Stimulated activated memory B cell treated with anti-CD40 and anti-IgM and Interleukin-4, amounts not matched to agents 10 μg/mL and 1 μg/mL and 100 μg/mL, for 72 hours (primary cell): ENCODE results near the gene DGCR8.
A peak's percentile ranks its signal among the peaks of the same experiment; 100 is the strongest.

Source experiments
- ATAC-seq: fragments of 150-1000 bp; cut with Tn5 transposase; 2 replicates; pipeline ENCODE4 v1.10.0; 2021
- H3K27ac Mint-ChIP-seq: one replicate; pipeline ENCODE4 v1.8.0; 2022; ENCODE audit warnings: mild to moderate bottlenecking, mixed read lengths
- H3K27me3 Mint-ChIP-seq: one replicate; pipeline ENCODE4 v1.8.0; 2022; ENCODE audit warnings: mixed read lengths
- H3K36me3 Mint-ChIP-seq: one replicate; pipeline ENCODE4 v1.8.0; 2022; ENCODE audit warnings: mixed read lengths
- H3K4me1 Mint-ChIP-seq: one replicate; pipeline ENCODE4 v1.8.0; 2022; ENCODE audit warnings: mixed read lengths
- H3K4me3 Mint-ChIP-seq: one replicate; pipeline ENCODE4 v1.8.0; 2022; ENCODE audit warnings: mild to moderate bottlenecking, moderate library complexity, mixed read lengths
- H3K9me3 Mint-ChIP-seq: one replicate; pipeline ENCODE4 v1.8.0; 2022; ENCODE audit warnings: mixed read lengths

The DGCR8 gene

DNA sequence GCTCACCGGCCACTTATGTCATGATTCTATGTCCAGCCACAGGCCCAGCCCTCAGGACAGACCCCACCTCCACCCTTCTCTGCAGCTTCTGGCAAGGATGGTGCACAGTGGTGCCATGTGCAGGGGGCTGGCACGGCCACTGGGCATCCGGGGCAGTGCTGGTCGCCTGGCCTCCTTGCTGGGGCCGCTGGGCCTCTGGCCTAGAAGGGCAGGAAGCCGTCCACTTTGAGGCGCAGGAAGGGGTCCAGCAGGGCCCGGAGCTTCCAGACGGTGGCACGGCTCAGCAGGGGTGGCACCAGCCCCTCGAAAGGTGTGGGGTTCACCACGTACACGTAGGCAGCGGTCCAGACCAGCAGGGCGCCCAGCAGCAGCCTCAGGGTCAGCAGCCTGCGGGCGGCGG lies 68.4 kb downstream of the DGCR8 start:
- no peaks in the 10 kb centered on the region for H3K27me3 Mint-ChIP-seq
- H3K9me3 Mint-ChIP-seq: no peaks in the 10 kb centered on the region
- H3K36me3 Mint-ChIP-seq: peaks cover 22% of the 10 kb centered on the region
- no peak overlapping the region for H3K27ac Mint-ChIP-seq
- ATAC-seq: no peak
- peaks cover 8% of the 10 kb centered on the region for H3K4me1 Mint-ChIP-seq
- no peak overlapping the region for H3K4me3 Mint-ChIP-seq

DNA sequence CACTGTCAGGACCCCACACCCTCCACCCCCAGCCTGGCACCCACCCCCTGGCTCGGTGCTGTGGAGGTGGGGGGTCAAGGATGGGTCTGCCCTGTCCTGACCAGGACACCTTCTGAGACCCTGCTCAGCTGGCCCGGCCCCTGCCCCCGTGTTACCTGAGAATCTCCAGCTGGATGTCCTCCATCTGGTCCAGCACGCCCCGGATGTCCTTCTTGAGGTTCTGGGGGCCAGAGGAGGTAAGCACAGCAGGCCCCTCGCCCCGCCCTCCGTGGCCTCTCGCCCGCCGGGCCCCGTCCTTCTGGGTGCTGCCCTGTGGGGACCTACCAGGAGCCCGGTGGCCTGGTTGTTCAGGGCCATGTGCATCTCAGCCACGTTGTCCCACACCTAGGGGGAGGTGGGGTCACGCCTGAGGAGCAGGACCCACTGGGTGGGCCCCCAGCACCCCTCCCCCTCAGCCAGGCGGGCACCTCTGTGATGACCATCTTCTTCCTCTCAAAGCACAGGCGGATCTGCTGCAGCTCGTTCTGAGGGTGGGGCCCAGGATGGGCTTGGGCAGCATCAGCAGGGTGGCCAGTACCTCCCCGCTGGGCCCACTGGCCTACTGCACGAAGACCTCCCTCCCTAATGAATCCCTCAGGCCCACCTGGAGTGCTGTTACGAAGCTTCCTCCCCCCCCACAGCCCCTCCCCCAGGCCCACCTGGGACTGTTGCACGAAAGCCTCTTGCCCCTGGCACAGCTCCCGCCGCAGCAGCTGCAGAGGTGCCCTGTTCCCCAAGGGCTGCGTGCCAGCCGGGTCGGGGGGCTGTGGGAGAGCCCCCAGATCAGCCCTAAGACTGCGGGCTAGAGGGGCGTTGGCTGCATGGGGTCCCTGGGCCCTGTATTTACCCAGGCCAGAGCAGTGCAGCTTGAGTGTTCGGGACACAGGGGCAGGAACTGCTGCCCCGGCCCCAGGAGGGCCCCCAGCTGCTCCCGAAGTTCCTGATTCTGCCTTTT lies 69.5 kb downstream of the DGCR8 start:
- H3K36me3 Mint-ChIP-seq: peaks cover 11% of the 10 kb centered on the region
- ATAC-seq: no peak
- peaks cover 8% of the 10 kb centered on the region for H3K4me1 Mint-ChIP-seq
- no peak overlapping the region for H3K4me3 Mint-ChIP-seq
- no peak overlapping the region for H3K27ac Mint-ChIP-seq
- H3K9me3 Mint-ChIP-seq: no peaks in the 10 kb centered on the region
- H3K27me3 Mint-ChIP-seq: peaks cover 11% of the 10 kb centered on the region

DNA sequence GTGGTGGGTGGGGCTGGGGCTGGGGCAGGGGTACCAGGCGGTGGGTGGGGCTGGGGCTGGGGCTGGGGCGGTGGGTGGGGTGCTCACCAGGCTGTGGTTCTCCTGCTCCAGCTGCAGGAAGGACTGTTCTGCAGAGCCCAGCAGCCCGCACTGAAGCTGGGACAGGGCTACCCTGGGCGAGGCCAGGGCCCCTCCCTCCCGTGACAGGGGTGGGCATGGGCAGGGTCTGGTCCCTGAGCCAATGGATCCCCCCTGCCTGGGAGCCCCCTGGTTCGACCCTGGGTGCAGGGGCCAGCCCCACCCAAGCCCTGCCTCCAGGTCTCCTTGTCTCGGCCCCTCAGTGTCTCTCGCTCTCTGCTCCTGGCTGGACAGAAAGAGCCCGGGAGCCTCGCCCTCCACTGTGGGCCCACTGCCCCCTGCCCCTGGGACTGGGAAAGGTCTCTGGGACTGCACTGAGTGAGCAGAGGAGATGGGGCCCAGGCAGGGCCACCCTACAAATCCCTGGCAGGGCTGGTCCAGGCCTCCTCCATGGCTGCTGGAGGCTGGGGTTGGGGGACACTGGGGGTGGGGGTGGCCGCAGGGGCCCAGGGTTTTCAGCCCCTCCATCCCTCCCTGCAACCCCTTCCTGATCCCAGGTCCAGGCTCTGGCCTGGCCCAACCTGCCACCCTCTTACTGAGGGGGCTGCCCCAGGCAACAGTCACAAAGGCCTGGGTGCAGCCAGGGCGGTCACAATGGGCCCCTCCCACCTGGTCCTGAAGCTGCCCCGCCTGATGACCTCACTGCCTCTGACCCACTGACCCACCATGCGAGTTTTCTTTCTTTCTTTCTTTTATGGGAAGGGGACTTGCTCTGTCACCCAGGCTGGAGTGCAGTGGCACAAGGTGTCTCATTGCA lies 70.6 kb downstream of the DGCR8 start, which contains the start of gene CCDC188:
TSS of gene CCDC188 (minus strand) at position 675 of the 895 bp plus-strand sequence. CDS start at position 606, 69 bp downstream.
- Mint-ChIP-seq H3K4me3 (no peak within 1 kb of the TSS), H3K36me3 (peaks cover 3% of the 10 kb centered on the region), H3K4me1 (peaks cover 8% of the 10 kb centered on the region), H3K27me3 (peaks cover 16% of the 10 kb centered on the region), H3K27ac (no peak within 1 kb of the TSS), H3K9me3 (no peaks in the 10 kb centered on the region)
- ATAC-seq: no peak

DNA sequence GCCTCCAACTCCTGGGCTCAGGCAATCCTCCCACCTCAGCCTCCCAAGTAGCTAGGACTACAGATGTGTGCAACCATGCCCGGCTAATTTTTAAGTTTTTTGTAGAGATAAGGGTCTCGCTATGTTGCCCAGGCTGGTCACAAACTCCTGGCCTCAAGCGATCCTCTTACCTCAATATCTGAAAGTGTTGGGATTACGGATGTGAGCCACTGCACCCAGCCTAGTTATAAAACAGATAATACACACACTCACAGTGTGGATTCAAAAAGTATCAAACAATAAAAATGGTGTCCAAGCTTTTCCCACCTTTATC lies 71.2 kb downstream of the DGCR8 start:
- H3K36me3 Mint-ChIP-seq: no peaks in the 10 kb centered on the region
- peaks cover 6% of the 10 kb centered on the region for H3K4me1 Mint-ChIP-seq
- peaks cover 20% of the 10 kb centered on the region for H3K27me3 Mint-ChIP-seq
- H3K9me3 Mint-ChIP-seq: no peaks in the 10 kb centered on the region
- H3K27ac Mint-ChIP-seq: no peak overlapping the region
- no peak for ATAC-seq
- no peak overlapping the region for H3K4me3 Mint-ChIP-seq

DNA sequence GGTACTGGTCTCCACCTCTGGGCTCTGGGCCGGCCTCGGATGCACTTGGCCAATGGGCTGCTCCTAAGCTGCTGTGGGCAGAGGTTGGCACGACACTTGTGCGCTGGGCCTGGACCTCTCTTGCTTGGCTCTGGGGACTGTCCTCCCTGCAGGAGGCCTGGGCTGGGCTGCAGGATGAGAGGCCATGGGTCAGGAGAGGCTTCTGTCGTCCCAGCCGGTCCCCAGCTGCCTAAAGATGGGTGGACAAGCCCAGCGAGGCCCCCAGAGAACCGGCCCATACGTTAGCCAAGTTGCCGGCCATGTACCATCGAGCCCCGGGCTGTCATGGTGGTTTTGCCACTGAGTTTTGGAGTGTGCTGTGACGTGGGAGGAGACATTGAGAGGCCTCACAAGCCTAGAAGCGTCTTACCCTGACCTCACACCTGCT lies 72.4 kb downstream of the DGCR8 start:
- no peaks in the 10 kb centered on the region for H3K36me3 Mint-ChIP-seq
- no peak overlapping the region for H3K4me3 Mint-ChIP-seq
- H3K27ac Mint-ChIP-seq: no peak overlapping the region
- ATAC-seq: no peak
- H3K9me3 Mint-ChIP-seq: no peaks in the 10 kb centered on the region
- peaks cover 33% of the 10 kb centered on the region for H3K27me3 Mint-ChIP-seq
- H3K4me1 Mint-ChIP-seq: peaks cover 7% of the 10 kb centered on the region

DNA sequence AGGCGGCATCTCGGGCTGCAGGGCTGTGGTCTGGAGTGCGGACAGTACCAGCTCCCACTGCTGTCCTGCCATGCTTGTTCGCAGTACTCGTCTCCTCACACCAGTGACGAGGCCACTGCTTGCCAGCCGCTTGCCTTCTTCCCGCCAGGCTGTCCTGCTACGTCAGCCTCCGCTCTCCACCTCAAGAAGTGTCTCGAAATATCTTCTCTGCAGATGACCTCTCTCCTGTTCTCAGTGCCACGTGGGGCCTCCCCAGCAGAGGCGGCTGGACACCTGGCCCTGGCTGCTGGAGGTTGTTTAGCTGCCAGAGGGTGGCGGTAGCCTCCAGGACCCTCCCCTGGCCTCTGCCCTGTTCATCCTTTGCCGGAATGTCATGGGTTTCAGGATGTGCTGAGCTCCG lies 73.9 kb downstream of the DGCR8 start:
- no peak overlapping the region for H3K4me3 Mint-ChIP-seq
- no peak overlapping the region for H3K27ac Mint-ChIP-seq
- H3K4me1 Mint-ChIP-seq: peaks cover 7% of the 10 kb centered on the region
- H3K9me3 Mint-ChIP-seq: no peaks in the 10 kb centered on the region
- H3K27me3 Mint-ChIP-seq: peaks cover 48% of the 10 kb centered on the region
- no peaks in the 10 kb centered on the region for H3K36me3 Mint-ChIP-seq
- no peak for ATAC-seq

DNA sequence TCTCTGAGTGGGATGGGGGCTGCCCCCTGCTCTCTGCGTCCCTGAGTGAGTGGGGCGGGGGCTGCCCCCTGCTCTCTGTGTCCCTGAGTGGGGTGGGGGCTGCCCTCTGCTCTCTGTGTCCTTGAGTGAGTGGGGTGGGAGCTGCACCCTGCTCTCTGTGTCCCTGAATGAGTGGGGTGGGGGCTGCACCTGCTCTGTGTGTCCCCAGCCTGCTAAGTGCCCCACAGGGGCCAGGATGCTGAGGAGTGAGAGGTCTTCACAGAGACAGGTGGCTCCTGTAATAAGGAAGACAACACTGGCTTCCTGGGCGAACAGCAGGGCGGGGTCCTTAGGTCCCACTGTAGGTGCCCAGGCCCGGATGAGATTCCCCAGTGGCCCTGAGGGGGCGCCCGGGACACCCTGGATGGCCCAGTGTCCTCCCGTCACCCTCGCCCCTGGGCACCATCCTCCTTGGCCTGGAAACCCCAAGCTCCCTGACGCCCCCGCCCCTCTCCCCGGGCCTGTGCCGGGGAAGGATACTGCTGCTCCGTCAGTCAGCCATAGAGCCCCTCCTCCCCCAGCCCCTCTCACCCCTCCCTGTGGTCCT lies 74.7 kb downstream of the DGCR8 start:
- H3K36me3 Mint-ChIP-seq: no peaks in the 10 kb centered on the region
- ATAC-seq: no peak
- H3K27ac Mint-ChIP-seq: no peak overlapping the region
- peaks cover 7% of the 10 kb centered on the region for H3K4me1 Mint-ChIP-seq
- H3K4me3 Mint-ChIP-seq: no peak overlapping the region
- H3K9me3 Mint-ChIP-seq: no peaks in the 10 kb centered on the region
- H3K27me3 Mint-ChIP-seq: peaks cover 55% of the 10 kb centered on the region

DNA sequence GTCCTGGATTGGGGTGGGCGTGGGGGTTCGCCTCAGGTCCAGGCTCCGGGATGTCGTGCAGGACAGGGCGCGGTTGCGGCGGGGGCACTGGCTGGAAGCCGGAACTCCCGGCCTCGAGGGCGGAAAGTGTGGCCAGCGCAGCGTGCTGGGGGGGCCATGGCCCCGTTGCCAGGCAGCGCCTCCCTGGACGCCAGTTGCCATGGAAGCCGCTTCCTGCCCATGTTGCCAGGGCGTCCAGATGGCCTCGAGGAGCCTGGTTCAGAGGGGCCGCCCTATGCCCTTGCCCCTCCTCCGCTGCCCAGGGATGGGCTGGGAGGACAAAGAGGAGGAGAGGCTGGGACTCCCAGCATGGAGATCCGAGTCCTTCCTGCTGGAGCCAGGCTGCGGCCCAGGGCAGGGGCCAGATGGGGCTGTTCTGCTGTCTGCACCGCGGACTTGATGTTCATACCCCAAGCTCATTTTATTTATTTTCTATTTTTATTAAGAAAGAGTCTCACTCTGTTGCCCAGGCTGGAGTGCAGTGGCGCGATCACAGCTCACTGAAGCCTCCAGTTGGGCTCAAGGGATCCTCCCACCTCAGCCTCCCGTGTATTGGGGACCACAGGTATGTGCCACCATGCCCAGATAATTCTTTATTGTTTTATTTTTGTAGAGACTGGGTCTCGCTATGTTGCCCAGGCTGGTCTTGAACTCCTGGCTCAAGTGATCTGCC lies 75.4 kb downstream of the DGCR8 start:
- no peak overlapping the region for H3K27ac Mint-ChIP-seq
- H3K27me3 Mint-ChIP-seq: peaks cover 63% of the 10 kb centered on the region
- H3K4me1 Mint-ChIP-seq: peaks cover 7% of the 10 kb centered on the region
- no peaks in the 10 kb centered on the region for H3K36me3 Mint-ChIP-seq
- ATAC-seq: no peak
- H3K9me3 Mint-ChIP-seq: no peaks in the 10 kb centered on the region
- H3K4me3 Mint-ChIP-seq: no peak overlapping the region

DNA sequence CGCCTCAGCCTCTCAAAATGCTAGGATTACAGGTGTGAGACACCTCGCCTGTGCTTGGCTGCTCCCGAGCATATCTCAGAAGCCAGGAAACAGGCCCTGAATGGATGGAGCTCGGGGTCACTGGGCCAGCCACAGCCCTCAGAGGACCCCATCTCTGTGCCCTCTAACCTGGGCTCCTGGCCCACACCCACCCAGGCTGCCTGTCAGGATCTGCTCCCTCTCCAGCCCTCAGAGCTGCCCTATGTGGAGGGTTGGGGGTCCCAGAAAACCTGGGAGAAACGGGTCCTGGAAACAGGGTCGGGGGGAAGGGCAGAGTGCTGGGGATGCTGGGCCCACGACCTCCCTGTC lies 76.0 kb downstream of the DGCR8 start:
- Mint-ChIP-seq H3K27me3 (peaks cover 64% of the 10 kb centered on the region), H3K9me3 (no peaks in the 10 kb centered on the region), H3K4me1 (peaks cover 7% of the 10 kb centered on the region), H3K27ac (no peak overlapping the region), H3K4me3 (no peak overlapping the region), H3K36me3 (no peaks in the 10 kb centered on the region)
- ATAC-seq: no peak

DNA sequence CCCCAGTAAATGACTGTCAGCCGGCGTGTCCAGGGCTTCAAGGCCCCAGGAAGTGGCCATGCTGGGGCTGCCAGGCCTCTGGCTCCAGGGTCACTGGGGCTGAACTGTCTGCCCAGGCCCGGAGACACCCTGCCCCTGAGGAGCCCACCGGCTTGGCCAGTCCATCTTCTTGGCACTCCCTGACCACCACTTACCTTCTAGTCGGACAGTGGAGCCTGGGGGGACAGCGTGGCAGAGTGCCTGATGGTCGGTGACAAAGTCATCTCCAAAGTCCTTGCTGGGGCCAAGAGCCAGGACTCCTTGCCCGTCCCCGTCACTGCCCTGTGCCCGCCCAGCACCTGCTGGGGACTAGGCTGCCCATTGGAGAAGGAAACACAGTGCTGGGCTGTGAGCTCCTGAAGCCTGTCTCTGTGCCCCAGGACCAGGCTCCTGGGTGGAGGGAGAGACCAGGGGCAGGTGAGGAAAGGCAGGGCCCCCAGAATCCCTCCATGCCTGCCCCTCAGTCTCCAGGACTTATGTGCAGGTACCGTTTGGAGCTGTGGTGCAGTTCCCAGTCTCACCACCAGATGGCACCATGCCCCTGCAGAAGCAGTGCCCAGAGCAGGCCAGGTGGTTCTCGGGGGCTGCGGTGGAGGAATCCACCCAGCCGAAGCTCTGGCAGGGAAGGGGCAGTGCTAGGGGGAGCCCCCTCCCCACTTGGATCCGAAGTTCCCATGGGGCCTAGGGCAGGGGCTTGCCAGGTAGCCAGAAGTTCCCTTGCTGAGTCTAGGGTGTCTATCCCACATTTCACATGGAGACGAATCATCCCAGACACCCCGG lies 76.8 kb downstream of the DGCR8 start:
- Mint-ChIP-seq H3K9me3 (peaks cover under 1% of the 10 kb centered on the region), H3K4me1 (peaks cover 7% of the 10 kb centered on the region), H3K4me3 (no peak overlapping the region), H3K36me3 (no peaks in the 10 kb centered on the region), H3K27ac (no peak overlapping the region), H3K27me3 (peaks cover 64% of the 10 kb centered on the region)
- peak; percentile 72 for ATAC-seq

DNA sequence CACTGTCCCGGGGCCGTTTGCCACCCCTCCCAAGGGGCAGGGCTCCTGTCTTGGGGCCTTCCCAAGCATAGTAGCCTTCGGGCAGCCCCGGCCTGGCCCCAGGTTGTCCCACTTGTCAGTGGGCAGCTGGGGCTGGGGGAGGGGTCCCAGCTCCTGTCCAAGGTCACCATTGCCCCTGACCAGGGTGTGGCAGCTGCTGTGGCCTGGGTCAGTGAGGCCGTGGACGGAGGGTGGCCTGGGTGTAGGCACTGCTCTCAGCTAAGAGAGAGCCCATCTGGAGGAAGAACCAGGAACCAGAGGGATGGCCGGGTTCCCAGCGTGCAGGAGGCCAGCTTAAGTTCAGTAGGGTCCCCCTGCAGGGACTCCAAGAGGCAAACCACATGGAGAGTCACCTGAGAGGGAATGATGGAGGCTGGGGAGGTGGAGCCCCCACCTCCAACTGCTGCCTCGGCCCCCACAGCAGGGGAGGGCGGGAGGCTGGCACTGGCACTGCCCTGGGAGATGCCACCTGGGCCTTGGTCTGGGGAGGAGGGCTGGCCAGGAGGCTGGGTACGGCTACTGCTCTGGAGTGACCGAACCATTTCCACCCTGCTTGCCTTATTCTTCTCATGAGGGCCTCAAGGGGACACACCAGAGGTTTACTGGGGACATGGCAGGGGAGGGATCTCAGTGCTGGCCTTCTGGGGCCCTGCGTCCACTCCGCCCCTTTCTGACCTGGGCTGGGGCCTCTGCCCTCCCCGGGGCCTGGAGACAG lies 77.6 kb downstream of the DGCR8 start:
- Mint-ChIP-seq H3K4me3 (no peak overlapping the region), H3K9me3 (peaks cover 6% of the 10 kb centered on the region), H3K4me1 (peaks cover 7% of the 10 kb centered on the region), H3K27ac (no peak overlapping the region), H3K27me3 (peaks cover 64% of the 10 kb centered on the region), H3K36me3 (no peaks in the 10 kb centered on the region)
- ATAC-seq: no peak

DNA sequence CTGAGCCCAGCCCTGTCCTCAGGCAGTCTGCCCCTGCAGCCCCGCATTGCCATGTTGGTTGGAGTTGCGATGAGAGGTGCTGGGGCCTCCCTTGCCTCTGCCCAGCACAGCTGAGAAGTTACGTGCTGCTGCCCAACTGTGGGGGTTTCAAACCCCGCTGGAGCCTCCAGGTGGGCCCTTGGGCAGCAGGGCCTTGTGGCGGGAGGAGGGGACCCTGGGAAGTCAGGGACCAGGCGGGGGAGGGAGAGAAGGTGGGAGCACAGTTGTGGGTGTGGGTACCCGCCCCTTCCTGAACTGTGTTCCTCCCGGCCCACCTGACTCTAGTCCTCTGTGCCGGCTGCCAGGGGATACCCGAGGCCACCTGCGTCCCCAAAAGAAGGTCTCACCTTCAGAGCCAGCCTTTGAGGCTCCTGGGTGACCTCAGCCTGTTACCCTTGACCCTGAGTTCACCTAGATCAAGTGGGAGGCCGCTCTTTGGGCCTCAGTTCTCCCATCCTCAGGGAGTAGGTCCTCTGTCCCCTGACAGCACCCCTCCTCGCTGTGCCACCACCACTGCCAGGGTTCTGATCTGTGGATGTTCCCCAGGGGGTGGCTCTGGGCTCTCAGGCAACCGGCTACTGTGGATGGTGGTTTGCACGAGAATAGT lies 78.5 kb downstream of the DGCR8 start:
- Mint-ChIP-seq H3K27me3 (peaks cover 63% of the 10 kb centered on the region), H3K4me1 (peaks cover 7% of the 10 kb centered on the region), H3K4me3 (no peak overlapping the region), H3K9me3 (peaks cover 6% of the 10 kb centered on the region), H3K36me3 (no peaks in the 10 kb centered on the region), H3K27ac (no peak overlapping the region)
- ATAC-seq: no peak

DNA sequence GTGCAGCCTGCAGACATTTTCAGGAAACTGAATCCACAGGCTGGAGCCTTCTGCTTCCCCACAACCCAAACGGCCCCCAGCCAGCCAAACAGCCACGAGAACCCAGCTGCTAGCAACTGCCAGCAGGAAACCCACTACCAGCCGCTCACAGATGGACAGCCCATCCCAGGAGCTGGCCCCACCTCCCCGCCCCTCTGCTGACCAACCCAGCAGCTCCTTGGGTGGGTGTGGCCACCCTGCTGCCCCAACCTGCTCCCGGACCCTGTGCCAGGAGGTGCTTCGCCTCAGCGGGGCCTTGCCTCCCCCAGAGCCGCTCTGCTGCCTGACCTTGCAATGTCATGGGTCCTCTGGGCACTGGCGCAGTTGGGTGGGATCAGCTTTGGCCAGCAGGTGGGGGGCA lies 79.0 kb downstream of the DGCR8 start:
- peaks cover 7% of the 10 kb centered on the region for H3K4me1 Mint-ChIP-seq
- H3K27ac Mint-ChIP-seq: no peak overlapping the region

More for the DNA sequence above, 79.0 kb downstream of the DGCR8 start:
- Mint-ChIP-seq H3K36me3 (no peaks in the 10 kb centered on the region), H3K9me3 (peaks cover 9% of the 10 kb centered on the region), H3K27me3 (peaks cover 57% of the 10 kb centered on the region), H3K4me3 (no peak overlapping the region)
- no peak for ATAC-seq
